WTC11 (cell line): ENCODE results near the gene GPS2. TPM values are rescaled to one million over a fixed set of nuclear protein-coding genes. Genes with fewer than 3 reads are reported as not detected.
A peak's percentile ranks its signal among the peaks of the same experiment; 100 is the strongest.

Experiments used
- CBFB ChIP-seq: sonication (generic); formaldehyde crosslinking; IDR thresholded peaks from 2 replicates; pipeline ENCODE4 v1.8.1; 2022; ENCODE audit warnings: mild to moderate bottlenecking, low read depth, missing genetic modification reagents
- CREM ChIP-seq: sonication (generic); formaldehyde crosslinking; IDR thresholded peaks from 2 replicates; pipeline ENCODE4 v1.8.1; 2022; ENCODE audit warnings: mild to moderate bottlenecking, missing genetic modification reagents, moderate library complexity
- E2F5 ChIP-seq: sonication (generic); formaldehyde crosslinking; IDR thresholded peaks from 2 replicates; pipeline ENCODE4 v1.8.1; 2022; ENCODE audit warnings: mild to moderate bottlenecking, moderate library complexity, missing genetic modification reagents
- ESRRA ChIP-seq: sonication (generic); formaldehyde crosslinking; IDR thresholded peaks from 2 replicates; pipeline ENCODE4 v1.8.1; 2022; ENCODE audit warnings: mild to moderate bottlenecking, missing genetic modification reagents, borderline replicate concordance
- NFATC4 ChIP-seq: fragments of 250-450 bp; sonication (Bioruptor Pico); IDR thresholded peaks from 2 replicates; pipeline ENCODE4 v1.9.0; 2021; ENCODE audit warnings: mild to moderate bottlenecking
- NR1H2 ChIP-seq: sonication (generic); formaldehyde crosslinking; IDR thresholded peaks from 2 replicates; pipeline ENCODE4 v1.9.0; 2021; ENCODE audit warnings: mild to moderate bottlenecking, moderate library complexity, missing genetic modification reagents
- PRRX2 ChIP-seq: fragments of 250-450 bp; sonication (Bioruptor Pico); IDR thresholded peaks from 2 replicates; pipeline ENCODE4 v1.8.0; 2021; ENCODE audit warnings: mild to moderate bottlenecking
- SMAD3 ChIP-seq: sonication (generic); formaldehyde crosslinking; IDR thresholded peaks from 2 replicates; pipeline ENCODE4 v1.8.0; 2022; ENCODE audit warnings: missing genetic modification reagents, mild to moderate bottlenecking, borderline replicate concordance
- TP53 ChIP-seq: sonication (generic); formaldehyde crosslinking; IDR thresholded peaks from 2 replicates; pipeline ENCODE4 v1.8.1; 2023; ENCODE audit warnings: mild to moderate bottlenecking, missing genetic modification reagents
- total RNA-seq: library from RNA; stranded (reverse); gene quantifications from 3 replicates; pipeline ENCODE4 v1.2.3, GENCODE V29; 2021
- TF ChIP-seq, protein P1 (sequence below): sonication (generic); formaldehyde crosslinking; IDR thresholded peaks from 2 replicates; pipeline ENCODE4 v1.8.1; 2023; ENCODE audit warnings: mild to moderate bottlenecking, missing genetic modification reagents
- TF ChIP-seq, protein P2 (sequence below): sonication (generic); formaldehyde crosslinking; IDR thresholded peaks from 2 replicates; pipeline ENCODE4 v1.8.1; 2023; ENCODE audit warnings: mild to moderate bottlenecking, missing genetic modification reagents, borderline replicate concordance
- TF ChIP-seq, protein P3 (sequence below): fragments of 250-450 bp; sonication (Bioruptor Pico); IDR thresholded peaks from 2 replicates; pipeline ENCODE4 v1.9.0; 2021; ENCODE audit warnings: mild to moderate bottlenecking
- TF ChIP-seq, protein P4 (sequence below): sonication (generic); formaldehyde crosslinking; IDR thresholded peaks from 2 replicates; pipeline ENCODE4 v1.8.1; 2022; ENCODE audit warnings: low read depth, mild to moderate bottlenecking, moderate library complexity, missing genetic modification reagents, borderline replicate concordance
- TF ChIP-seq, protein P5 (sequence below): fragments of 250-450 bp; sonication (Bioruptor Pico); IDR thresholded peaks from 2 replicates; pipeline ENCODE4 v1.8.0; 2021; ENCODE audit warnings: mild to moderate bottlenecking
- TF ChIP-seq, protein P6 (sequence below): sonication (generic); formaldehyde crosslinking; conservative IDR thresholded peaks from 2 replicates; pipeline ENCODE4 v1.8.1; 2023; ENCODE audit warnings: mild to moderate bottlenecking, low read depth, missing genetic modification reagents, moderate library complexity
- TF ChIP-seq, protein P7 (sequence below): fragments of 250-450 bp; sonication (Bioruptor Pico); IDR thresholded peaks from 2 replicates; pipeline ENCODE4 v1.9.0; 2021; ENCODE audit warnings: mild to moderate bottlenecking, borderline replicate concordance
- TF ChIP-seq, protein P8 (sequence below): sonication (generic); formaldehyde crosslinking; IDR thresholded peaks from 2 replicates; pipeline ENCODE4 v1.8.0; 2023; ENCODE audit warnings: missing genetic modification reagents

The GPS2 gene
- total RNA-seq, 1 experiment from 2014 or later: 55.9 TPM

- TF ChIP-seq, protein P1, sequence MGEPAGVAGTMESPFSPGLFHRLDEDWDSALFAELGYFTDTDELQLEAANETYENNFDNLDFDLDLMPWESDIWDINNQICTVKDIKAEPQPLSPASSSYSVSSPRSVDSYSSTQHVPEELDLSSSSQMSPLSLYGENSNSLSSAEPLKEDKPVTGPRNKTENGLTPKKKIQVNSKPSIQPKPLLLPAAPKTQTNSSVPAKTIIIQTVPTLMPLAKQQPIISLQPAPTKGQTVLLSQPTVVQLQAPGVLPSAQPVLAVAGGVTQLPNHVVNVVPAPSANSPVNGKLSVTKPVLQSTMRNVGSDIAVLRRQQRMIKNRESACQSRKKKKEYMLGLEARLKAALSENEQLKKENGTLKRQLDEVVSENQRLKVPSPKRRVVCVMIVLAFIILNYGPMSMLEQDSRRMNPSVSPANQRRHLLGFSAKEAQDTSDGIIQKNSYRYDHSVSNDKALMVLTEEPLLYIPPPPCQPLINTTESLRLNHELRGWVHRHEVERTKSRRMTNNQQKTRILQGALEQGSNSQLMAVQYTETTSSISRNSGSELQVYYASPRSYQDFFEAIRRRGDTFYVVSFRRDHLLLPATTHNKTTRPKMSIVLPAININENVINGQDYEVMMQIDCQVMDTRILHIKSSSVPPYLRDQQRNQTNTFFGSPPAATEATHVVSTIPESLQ: no peak
- no peak for TF ChIP-seq SMAD3 (CRISPR knock-in tag)
- no peak for TF ChIP-seq TP53 (CRISPR knock-in tag)
- TF ChIP-seq NR1H2 (CRISPR knock-in tag): no peak
- TF ChIP-seq, protein P2, sequence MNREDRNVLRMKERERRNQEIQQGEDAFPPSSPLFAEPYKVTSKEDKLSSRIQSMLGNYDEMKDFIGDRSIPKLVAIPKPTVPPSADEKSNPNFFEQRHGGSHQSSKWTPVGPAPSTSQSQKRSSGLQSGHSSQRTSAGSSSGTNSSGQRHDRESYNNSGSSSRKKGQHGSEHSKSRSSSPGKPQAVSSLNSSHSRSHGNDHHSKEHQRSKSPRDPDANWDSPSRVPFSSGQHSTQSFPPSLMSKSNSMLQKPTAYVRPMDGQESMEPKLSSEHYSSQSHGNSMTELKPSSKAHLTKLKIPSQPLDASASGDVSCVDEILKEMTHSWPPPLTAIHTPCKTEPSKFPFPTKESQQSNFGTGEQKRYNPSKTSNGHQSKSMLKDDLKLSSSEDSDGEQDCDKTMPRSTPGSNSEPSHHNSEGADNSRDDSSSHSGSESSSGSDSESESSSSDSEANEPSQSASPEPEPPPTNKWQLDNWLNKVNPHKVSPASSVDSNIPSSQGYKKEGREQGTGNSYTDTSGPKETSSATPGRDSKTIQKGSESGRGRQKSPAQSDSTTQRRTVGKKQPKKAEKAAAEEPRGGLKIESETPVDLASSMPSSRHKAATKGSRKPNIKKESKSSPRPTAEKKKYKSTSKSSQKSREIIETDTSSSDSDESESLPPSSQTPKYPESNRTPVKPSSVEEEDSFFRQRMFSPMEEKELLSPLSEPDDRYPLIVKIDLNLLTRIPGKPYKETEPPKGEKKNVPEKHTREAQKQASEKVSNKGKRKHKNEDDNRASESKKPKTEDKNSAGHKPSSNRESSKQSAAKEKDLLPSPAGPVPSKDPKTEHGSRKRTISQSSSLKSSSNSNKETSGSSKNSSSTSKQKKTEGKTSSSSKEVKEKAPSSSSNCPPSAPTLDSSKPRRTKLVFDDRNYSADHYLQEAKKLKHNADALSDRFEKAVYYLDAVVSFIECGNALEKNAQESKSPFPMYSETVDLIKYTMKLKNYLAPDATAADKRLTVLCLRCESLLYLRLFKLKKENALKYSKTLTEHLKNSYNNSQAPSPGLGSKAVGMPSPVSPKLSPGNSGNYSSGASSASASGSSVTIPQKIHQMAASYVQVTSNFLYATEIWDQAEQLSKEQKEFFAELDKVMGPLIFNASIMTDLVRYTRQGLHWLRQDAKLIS (CRISPR knock-in tag): no peak
- TF ChIP-seq, protein P3, sequence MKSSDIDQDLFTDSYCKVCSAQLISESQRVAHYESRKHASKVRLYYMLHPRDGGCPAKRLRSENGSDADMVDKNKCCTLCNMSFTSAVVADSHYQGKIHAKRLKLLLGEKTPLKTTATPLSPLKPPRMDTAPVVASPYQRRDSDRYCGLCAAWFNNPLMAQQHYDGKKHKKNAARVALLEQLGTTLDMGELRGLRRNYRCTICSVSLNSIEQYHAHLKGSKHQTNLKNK (CRISPR knock-in tag): no peak
- no peak for TF ChIP-seq CREM (CRISPR knock-in tag)
- TF ChIP-seq, protein P4, sequence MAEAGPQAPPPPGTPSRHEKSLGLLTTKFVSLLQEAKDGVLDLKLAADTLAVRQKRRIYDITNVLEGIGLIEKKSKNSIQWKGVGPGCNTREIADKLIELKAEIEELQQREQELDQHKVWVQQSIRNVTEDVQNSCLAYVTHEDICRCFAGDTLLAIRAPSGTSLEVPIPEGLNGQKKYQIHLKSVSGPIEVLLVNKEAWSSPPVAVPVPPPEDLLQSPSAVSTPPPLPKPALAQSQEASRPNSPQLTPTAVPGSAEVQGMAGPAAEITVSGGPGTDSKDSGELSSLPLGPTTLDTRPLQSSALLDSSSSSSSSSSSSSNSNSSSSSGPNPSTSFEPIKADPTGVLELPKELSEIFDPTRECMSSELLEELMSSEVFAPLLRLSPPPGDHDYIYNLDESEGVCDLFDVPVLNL: no peak
- no peak for TF ChIP-seq PRRX2 (CRISPR knock-in tag)
- no peak for TF ChIP-seq CBFB (CRISPR knock-in tag)
- no peak for TF ChIP-seq ESRRA (CRISPR knock-in tag)
- TF ChIP-seq, protein P5, sequence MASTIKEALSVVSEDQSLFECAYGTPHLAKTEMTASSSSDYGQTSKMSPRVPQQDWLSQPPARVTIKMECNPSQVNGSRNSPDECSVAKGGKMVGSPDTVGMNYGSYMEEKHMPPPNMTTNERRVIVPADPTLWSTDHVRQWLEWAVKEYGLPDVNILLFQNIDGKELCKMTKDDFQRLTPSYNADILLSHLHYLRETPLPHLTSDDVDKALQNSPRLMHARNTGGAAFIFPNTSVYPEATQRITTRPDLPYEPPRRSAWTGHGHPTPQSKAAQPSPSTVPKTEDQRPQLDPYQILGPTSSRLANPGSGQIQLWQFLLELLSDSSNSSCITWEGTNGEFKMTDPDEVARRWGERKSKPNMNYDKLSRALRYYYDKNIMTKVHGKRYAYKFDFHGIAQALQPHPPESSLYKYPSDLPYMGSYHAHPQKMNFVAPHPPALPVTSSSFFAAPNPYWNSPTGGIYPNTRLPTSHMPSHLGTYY (CRISPR knock-in tag): no peak
- TF ChIP-seq, protein P6, sequence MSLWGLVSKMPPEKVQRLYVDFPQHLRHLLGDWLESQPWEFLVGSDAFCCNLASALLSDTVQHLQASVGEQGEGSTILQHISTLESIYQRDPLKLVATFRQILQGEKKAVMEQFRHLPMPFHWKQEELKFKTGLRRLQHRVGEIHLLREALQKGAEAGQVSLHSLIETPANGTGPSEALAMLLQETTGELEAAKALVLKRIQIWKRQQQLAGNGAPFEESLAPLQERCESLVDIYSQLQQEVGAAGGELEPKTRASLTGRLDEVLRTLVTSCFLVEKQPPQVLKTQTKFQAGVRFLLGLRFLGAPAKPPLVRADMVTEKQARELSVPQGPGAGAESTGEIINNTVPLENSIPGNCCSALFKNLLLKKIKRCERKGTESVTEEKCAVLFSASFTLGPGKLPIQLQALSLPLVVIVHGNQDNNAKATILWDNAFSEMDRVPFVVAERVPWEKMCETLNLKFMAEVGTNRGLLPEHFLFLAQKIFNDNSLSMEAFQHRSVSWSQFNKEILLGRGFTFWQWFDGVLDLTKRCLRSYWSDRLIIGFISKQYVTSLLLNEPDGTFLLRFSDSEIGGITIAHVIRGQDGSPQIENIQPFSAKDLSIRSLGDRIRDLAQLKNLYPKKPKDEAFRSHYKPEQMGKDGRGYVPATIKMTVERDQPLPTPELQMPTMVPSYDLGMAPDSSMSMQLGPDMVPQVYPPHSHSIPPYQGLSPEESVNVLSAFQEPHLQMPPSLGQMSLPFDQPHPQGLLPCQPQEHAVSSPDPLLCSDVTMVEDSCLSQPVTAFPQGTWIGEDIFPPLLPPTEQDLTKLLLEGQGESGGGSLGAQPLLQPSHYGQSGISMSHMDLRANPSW (CRISPR knock-in tag): no peak
- TF ChIP-seq E2F5 (CRISPR knock-in tag): no peak
- no peak for TF ChIP-seq NFATC4 (CRISPR knock-in tag)
- TF ChIP-seq, protein P7, sequence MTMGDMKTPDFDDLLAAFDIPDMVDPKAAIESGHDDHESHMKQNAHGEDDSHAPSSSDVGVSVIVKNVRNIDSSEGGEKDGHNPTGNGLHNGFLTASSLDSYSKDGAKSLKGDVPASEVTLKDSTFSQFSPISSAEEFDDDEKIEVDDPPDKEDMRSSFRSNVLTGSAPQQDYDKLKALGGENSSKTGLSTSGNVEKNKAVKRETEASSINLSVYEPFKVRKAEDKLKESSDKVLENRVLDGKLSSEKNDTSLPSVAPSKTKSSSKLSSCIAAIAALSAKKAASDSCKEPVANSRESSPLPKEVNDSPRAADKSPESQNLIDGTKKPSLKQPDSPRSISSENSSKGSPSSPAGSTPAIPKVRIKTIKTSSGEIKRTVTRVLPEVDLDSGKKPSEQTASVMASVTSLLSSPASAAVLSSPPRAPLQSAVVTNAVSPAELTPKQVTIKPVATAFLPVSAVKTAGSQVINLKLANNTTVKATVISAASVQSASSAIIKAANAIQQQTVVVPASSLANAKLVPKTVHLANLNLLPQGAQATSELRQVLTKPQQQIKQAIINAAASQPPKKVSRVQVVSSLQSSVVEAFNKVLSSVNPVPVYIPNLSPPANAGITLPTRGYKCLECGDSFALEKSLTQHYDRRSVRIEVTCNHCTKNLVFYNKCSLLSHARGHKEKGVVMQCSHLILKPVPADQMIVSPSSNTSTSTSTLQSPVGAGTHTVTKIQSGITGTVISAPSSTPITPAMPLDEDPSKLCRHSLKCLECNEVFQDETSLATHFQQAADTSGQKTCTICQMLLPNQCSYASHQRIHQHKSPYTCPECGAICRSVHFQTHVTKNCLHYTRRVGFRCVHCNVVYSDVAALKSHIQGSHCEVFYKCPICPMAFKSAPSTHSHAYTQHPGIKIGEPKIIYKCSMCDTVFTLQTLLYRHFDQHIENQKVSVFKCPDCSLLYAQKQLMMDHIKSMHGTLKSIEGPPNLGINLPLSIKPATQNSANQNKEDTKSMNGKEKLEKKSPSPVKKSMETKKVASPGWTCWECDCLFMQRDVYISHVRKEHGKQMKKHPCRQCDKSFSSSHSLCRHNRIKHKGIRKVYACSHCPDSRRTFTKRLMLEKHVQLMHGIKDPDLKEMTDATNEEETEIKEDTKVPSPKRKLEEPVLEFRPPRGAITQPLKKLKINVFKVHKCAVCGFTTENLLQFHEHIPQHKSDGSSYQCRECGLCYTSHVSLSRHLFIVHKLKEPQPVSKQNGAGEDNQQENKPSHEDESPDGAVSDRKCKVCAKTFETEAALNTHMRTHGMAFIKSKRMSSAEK: no peak
- TF ChIP-seq, protein P8, sequence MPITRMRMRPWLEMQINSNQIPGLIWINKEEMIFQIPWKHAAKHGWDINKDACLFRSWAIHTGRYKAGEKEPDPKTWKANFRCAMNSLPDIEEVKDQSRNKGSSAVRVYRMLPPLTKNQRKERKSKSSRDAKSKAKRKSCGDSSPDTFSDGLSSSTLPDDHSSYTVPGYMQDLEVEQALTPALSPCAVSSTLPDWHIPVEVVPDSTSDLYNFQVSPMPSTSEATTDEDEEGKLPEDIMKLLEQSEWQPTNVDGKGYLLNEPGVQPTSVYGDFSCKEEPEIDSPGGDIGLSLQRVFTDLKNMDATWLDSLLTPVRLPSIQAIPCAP: 0 out of 2 replicates have a peak, but pooled peaks have one; percentile 42
Measured at GRCh38 chr17:7262935-7263800, 52.0 kb downstream of the GPS2 start (continued).
